Activated naive CD8-positive, alpha-beta T cell treated with anti-CD3 and anti-CD28 coated beads for 36 hours (primary cell): ENCODE data around the gene BCLAF1. TPM values are rescaled to one million over a fixed set of nuclear protein-coding genes. Genes with fewer than 3 reads are reported as not detected.

Experiments
- DNase-seq: peaks from one replicate; pipeline ENCODE4 v3.0.0; 2021
- H3K27ac Mint-ChIP-seq: one replicate; pipeline ENCODE4 v1.8.0; 2022; ENCODE audit warnings: mild to moderate bottlenecking, moderate library complexity, mixed read lengths
- H3K27me3 Mint-ChIP-seq: one replicate; pipeline ENCODE4 v1.8.0; 2022; ENCODE audit warnings: mild to moderate bottlenecking, mixed read lengths
- H3K36me3 Mint-ChIP-seq: one replicate; pipeline ENCODE4 v1.8.0; 2021; ENCODE audit warnings: mild to moderate bottlenecking, mixed read lengths
- H3K4me1 Mint-ChIP-seq: one replicate; pipeline ENCODE4 v1.8.0; 2021; ENCODE audit warnings: mixed read lengths
- H3K4me3 Mint-ChIP-seq: one replicate; pipeline ENCODE4 v1.8.0; 2022; ENCODE audit warnings: mild to moderate bottlenecking, moderate library complexity, mixed read lengths
- H3K9me3 Mint-ChIP-seq: one replicate; pipeline ENCODE4 v1.8.0; 2022; ENCODE audit warnings: mixed read lengths
- total RNA-seq, 2 experiments: library from RNA; stranded (reverse); gene quantifications; one replicate each; pipeline ENCODE4 v1.2.3, GENCODE V29; 2021

The BCLAF1 gene
- 100 to 1,000 TPM; 237 to 239 TPM for total RNA-seq

- H3K4me3 Mint-ChIP-seq, result peak within 1 kb of the TSS; percentile 100
- H3K4me1 Mint-ChIP-seq, result peaks cover 43% of the 10 kb centered on the region
- peaks cover 41% of the 10 kb centered on the region for H3K36me3 Mint-ChIP-seq
- DNase-seq, result peak; percentile 99
- H3K27ac Mint-ChIP-seq, result peak within 1 kb of the TSS; percentile 100
- H3K9me3 Mint-ChIP-seq, result peaks cover 1% of the 10 kb centered on the region
- H3K27me3 Mint-ChIP-seq, result peaks cover 9% of the 10 kb centered on the region
Observed at GRCh38 chr6:136289579-136290409, at the start of gene BCLAF1. Gene BCLAF1 (minus strand): TSS chr6:136289846. CDS start chr6:136279866, 9,980 bp downstream.

GRCh38 chr6:136338486-136338885 is 48.8 kb upstream of the BCLAF1 start:
- Mint-ChIP-seq H3K4me3 (no peak overlapping the region), H3K9me3 (no peaks in the 10 kb centered on the region), H3K27ac (no peak overlapping the region), H3K36me3 (no peaks in the 10 kb centered on the region), H3K27me3 (no peaks in the 10 kb centered on the region), H3K4me1 (no peaks in the 10 kb centered on the region)
- no peak for DNase-seq

- no peaks in the 10 kb centered on the region for H3K9me3 Mint-ChIP-seq
Observed at GRCh38 chr6:136337606-136338005, 48.0 kb upstream of the BCLAF1 start.

GRCh38 chr6:136337121-136337520 is 47.5 kb upstream of the BCLAF1 start:
- Mint-ChIP-seq H3K4me1 (no peaks in the 10 kb centered on the region), H3K27ac (no peak overlapping the region), H3K27me3 (no peaks in the 10 kb centered on the region), H3K36me3 (no peaks in the 10 kb centered on the region), H3K9me3 (no peaks in the 10 kb centered on the region), H3K4me3 (no peak overlapping the region)
- no peak for DNase-seq

More at GRCh38 chr6:136337606-136338005, 48.0 kb upstream of the BCLAF1 start:
- Mint-ChIP-seq H3K4me1 (no peaks in the 10 kb centered on the region), H3K4me3 (no peak overlapping the region), H3K27me3 (no peaks in the 10 kb centered on the region), H3K27ac (no peak overlapping the region), H3K36me3 (no peaks in the 10 kb centered on the region)
- no peak for DNase-seq

GRCh38 chr6:136335736-136336363 is 46.2 kb upstream of the BCLAF1 start:
- Mint-ChIP-seq H3K27me3 (no peaks in the 10 kb centered on the region), H3K4me1 (no peaks in the 10 kb centered on the region), H3K9me3 (no peaks in the 10 kb centered on the region), H3K27ac (no peak overlapping the region), H3K36me3 (no peaks in the 10 kb centered on the region), H3K4me3 (no peak overlapping the region)
- DNase-seq, result no peak

GRCh38 chr6:136334853-136335252 is 45.2 kb upstream of the BCLAF1 start:
- H3K9me3 Mint-ChIP-seq, result no peaks in the 10 kb centered on the region
- H3K27ac Mint-ChIP-seq, result no peak overlapping the region
- H3K36me3 Mint-ChIP-seq, result no peaks in the 10 kb centered on the region
- no peak overlapping the region for H3K4me3 Mint-ChIP-seq
- DNase-seq, result peak; percentile 11
- H3K27me3 Mint-ChIP-seq, result no peaks in the 10 kb centered on the region
- H3K4me1 Mint-ChIP-seq, result no peaks in the 10 kb centered on the region

GRCh38 chr6:136334465-136334846 is 44.8 kb upstream of the BCLAF1 start:
- Mint-ChIP-seq H3K27ac (no peak overlapping the region), H3K4me1 (no peaks in the 10 kb centered on the region), H3K36me3 (no peaks in the 10 kb centered on the region), H3K27me3 (no peaks in the 10 kb centered on the region), H3K4me3 (no peak overlapping the region), H3K9me3 (no peaks in the 10 kb centered on the region)
- no peak for DNase-seq

- no peaks in the 10 kb centered on the region for H3K4me1 Mint-ChIP-seq
- no peak overlapping the region for H3K27ac Mint-ChIP-seq
- no peaks in the 10 kb centered on the region for H3K27me3 Mint-ChIP-seq
- no peak overlapping the region for H3K4me3 Mint-ChIP-seq
- no peak for DNase-seq
- no peaks in the 10 kb centered on the region for H3K9me3 Mint-ChIP-seq
- no peaks in the 10 kb centered on the region for H3K36me3 Mint-ChIP-seq
Observed at GRCh38 chr6:136333824-136334464, 44.3 kb upstream of the BCLAF1 start.

- H3K27ac Mint-ChIP-seq, result no peak overlapping the region
- H3K27me3 Mint-ChIP-seq, result no peaks in the 10 kb centered on the region
- H3K4me3 Mint-ChIP-seq, result no peak overlapping the region
- DNase-seq, result no peak
- no peaks in the 10 kb centered on the region for H3K36me3 Mint-ChIP-seq
- no peaks in the 10 kb centered on the region for H3K4me1 Mint-ChIP-seq
- H3K9me3 Mint-ChIP-seq, result no peaks in the 10 kb centered on the region
Observed at GRCh38 chr6:136331461-136331860, 41.8 kb upstream of the BCLAF1 start.

GRCh38 chr6:136330634-136331033 is 41.0 kb upstream of the BCLAF1 start:
- H3K27me3 Mint-ChIP-seq, result no peaks in the 10 kb centered on the region

GRCh38 chr6:136326038-136326553 is 36.5 kb upstream of the BCLAF1 start:
- Mint-ChIP-seq H3K36me3 (no peaks in the 10 kb centered on the region), H3K4me3 (no peak overlapping the region), H3K27me3 (no peaks in the 10 kb centered on the region), H3K27ac (no peak overlapping the region), H3K9me3 (no peaks in the 10 kb centered on the region), H3K4me1 (no peaks in the 10 kb centered on the region)
- no peak for DNase-seq

More at GRCh38 chr6:136330634-136331033, 41.0 kb upstream of the BCLAF1 start:
- no peaks in the 10 kb centered on the region for H3K9me3 Mint-ChIP-seq
- H3K4me1 Mint-ChIP-seq, result no peaks in the 10 kb centered on the region
- no peak for DNase-seq
- H3K27ac Mint-ChIP-seq, result no peak overlapping the region
- no peaks in the 10 kb centered on the region for H3K36me3 Mint-ChIP-seq
- H3K4me3 Mint-ChIP-seq, result no peak overlapping the region

GRCh38 chr6:136324686-136325380 is 35.2 kb upstream of the BCLAF1 start:
- H3K4me1 Mint-ChIP-seq, result no peaks in the 10 kb centered on the region
- H3K27me3 Mint-ChIP-seq, result no peaks in the 10 kb centered on the region
- no peak overlapping the region for H3K27ac Mint-ChIP-seq
- DNase-seq, result no peak
- no peak overlapping the region for H3K4me3 Mint-ChIP-seq
- no peaks in the 10 kb centered on the region for H3K36me3 Mint-ChIP-seq
- no peaks in the 10 kb centered on the region for H3K9me3 Mint-ChIP-seq

- no peaks in the 10 kb centered on the region for H3K9me3 Mint-ChIP-seq
- H3K27ac Mint-ChIP-seq, result no peak overlapping the region
- no peaks in the 10 kb centered on the region for H3K36me3 Mint-ChIP-seq
- H3K4me3 Mint-ChIP-seq, result no peak overlapping the region
- H3K27me3 Mint-ChIP-seq, result no peaks in the 10 kb centered on the region
- no peak for DNase-seq
- no peaks in the 10 kb centered on the region for H3K4me1 Mint-ChIP-seq
Observed at GRCh38 chr6:136323431-136324112, 33.9 kb upstream of the BCLAF1 start.

- Mint-ChIP-seq H3K36me3 (no peaks in the 10 kb centered on the region), H3K9me3 (no peaks in the 10 kb centered on the region), H3K4me1 (no peaks in the 10 kb centered on the region)
Observed at GRCh38 chr6:136319732-136320131, 30.1 kb upstream of the BCLAF1 start.

More at GRCh38 chr6:136319732-136320131, 30.1 kb upstream of the BCLAF1 start:
- H3K27ac Mint-ChIP-seq, result no peak overlapping the region
- no peak for DNase-seq
- H3K4me3 Mint-ChIP-seq, result no peak overlapping the region
- no peaks in the 10 kb centered on the region for H3K27me3 Mint-ChIP-seq
